ENCODE data around the gene PIN1. TPM values are rescaled to one million over a fixed set of nuclear protein-coding genes. Genes with fewer than 3 reads are reported as not detected.

PIN1 gene
- total RNA-seq, 2 donors from 2014 or later: 76.5 to 79.4 TPM

DNA sequence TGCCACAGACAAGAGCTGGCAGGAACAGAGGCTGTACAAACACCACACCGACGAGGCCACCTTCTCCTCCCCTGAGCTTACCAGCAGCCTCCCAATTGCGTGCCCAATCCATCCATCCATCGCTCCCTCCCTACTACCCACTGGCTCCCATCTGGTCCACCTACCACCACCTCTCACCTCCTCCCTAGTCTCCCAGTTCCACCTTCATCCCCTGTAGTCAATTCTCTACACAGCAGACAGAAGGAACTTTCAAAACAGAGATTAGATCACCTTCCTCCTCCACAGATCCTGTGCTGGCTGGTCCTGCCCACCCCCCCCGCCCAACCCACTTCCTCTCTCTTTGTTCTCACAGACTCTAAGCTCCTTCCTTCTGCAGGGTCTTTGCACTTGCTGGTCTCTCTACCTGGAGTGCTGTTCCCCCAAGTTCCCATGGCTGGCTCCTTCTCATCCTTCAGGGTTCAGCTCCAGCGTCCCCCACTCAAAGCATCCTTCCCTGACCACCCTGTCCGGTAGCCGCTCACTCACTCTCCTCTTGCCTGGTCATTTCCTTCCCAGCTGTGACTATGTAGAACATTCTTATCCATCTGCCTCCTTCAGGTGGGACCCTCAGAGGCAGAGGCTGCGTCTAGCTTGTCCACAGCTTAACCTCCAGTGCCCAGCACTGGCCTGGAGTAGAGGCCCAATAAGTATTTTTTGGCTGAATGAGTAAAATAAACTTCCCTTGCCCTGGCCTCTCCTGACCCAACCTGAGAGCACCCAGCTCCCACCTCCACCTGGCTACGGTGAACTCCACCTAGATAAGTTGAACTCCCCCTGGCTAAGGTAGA lies 23.0 kb downstream of the PIN1 start:
- ATAC-seq (ENCODE audit: insufficient number of reproducible peaks, low FRiP score, low read depth): no peak
- H3K4me3 ChIP-seq: no peak overlapping the region

DNA sequence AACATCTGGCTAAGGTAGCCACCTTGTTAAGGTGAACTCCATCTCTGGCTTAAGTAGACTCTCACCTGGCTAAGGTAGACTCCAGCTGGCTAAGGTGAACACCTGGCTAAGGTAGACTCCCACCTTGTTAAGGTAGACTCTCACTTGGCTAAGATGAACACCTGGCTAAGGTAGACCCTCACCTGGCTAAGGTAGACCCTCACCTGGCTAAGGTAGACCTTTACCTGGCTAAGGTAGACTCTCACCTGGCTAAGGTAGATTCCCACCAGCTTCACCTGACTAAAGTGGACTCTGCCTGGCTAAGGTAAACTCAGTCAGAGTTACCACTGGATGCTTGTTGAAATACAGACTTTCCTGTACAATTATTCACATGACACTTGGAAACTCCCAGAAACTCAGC lies 23.6 kb downstream of the PIN1 start:
- no peaks in the 10 kb centered on the region for H3K4me1 ChIP-seq (ENCODE audit: control insufficient read depth in 1 of 2, low read depth in 2 of 2)
- no peaks in the 10 kb centered on the region for H3K36me3 ChIP-seq
- no peaks in the 10 kb centered on the region for H3K27me3 ChIP-seq (replicated peaks; ENCODE audit: insufficient read depth)
- no peak for ATAC-seq (ENCODE audit: insufficient number of reproducible peaks, low FRiP score, low read depth)
- no peak for DNase-seq (ENCODE audit: low spot score)
- no peak overlapping the region for H3K27ac ChIP-seq
- no peaks in the 10 kb centered on the region for H3K9me3 ChIP-seq
- TF ChIP-seq, protein P1, sequence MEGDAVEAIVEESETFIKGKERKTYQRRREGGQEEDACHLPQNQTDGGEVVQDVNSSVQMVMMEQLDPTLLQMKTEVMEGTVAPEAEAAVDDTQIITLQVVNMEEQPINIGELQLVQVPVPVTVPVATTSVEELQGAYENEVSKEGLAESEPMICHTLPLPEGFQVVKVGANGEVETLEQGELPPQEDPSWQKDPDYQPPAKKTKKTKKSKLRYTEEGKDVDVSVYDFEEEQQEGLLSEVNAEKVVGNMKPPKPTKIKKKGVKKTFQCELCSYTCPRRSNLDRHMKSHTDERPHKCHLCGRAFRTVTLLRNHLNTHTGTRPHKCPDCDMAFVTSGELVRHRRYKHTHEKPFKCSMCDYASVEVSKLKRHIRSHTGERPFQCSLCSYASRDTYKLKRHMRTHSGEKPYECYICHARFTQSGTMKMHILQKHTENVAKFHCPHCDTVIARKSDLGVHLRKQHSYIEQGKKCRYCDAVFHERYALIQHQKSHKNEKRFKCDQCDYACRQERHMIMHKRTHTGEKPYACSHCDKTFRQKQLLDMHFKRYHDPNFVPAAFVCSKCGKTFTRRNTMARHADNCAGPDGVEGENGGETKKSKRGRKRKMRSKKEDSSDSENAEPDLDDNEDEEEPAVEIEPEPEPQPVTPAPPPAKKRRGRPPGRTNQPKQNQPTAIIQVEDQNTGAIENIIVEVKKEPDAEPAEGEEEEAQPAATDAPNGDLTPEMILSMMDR (IDR thresholded peaks at IDR 0.05): no peak
- no peak overlapping the region for H3K4me3 ChIP-seq

More for the DNA sequence above, 23.0 kb downstream of the PIN1 start:
- no peaks in the 10 kb centered on the region for H3K36me3 ChIP-seq
- H3K9me3 ChIP-seq: no peaks in the 10 kb centered on the region
- H3K4me1 ChIP-seq (ENCODE audit: control insufficient read depth in 1 of 2, low read depth in 2 of 2): no peaks in the 10 kb centered on the region
- H3K27ac ChIP-seq: no peak overlapping the region
- no peaks in the 10 kb centered on the region for H3K27me3 ChIP-seq (replicated peaks; ENCODE audit: insufficient read depth)
- DNase-seq (ENCODE audit: low spot score): no peak
- TF ChIP-seq, protein P1 (IDR thresholded peaks at IDR 0.05): no peak

DNA sequence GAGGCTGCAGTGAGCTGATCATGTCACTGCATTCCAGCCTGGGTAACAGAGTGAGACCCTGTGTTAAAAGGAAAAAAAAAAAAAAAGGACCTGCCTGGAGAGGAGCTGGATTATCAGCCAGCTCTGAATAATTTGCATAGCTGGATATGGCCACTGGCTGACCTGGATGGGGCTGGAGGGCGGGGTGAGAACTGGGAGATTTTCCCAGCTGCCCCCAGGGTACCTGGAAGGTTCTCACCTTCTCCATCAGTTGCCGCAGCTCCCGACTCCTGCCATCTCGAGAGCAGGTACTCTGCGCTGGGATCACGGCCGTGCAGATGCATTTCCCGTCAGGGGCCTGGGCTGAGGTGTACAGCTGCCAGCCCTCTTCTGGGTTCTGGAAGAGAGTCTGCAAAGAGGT lies 25.3 kb downstream of the PIN1 start:
- H3K4me1 ChIP-seq (ENCODE audit: control insufficient read depth in 1 of 2, low read depth in 2 of 2): no peaks in the 10 kb centered on the region
- no peaks in the 10 kb centered on the region for H3K27me3 ChIP-seq (replicated peaks; ENCODE audit: insufficient read depth)
- no peaks in the 10 kb centered on the region for H3K36me3 ChIP-seq
- H3K27ac ChIP-seq: no peak overlapping the region
- no peaks in the 10 kb centered on the region for H3K9me3 ChIP-seq
- ATAC-seq (ENCODE audit: insufficient number of reproducible peaks, low FRiP score, low read depth) (no peak), DNase-seq (ENCODE audit: low spot score) (no peak)
- no peak overlapping the region for H3K4me3 ChIP-seq
- TF ChIP-seq, protein P1 (IDR thresholded peaks at IDR 0.05): no peak

DNA sequence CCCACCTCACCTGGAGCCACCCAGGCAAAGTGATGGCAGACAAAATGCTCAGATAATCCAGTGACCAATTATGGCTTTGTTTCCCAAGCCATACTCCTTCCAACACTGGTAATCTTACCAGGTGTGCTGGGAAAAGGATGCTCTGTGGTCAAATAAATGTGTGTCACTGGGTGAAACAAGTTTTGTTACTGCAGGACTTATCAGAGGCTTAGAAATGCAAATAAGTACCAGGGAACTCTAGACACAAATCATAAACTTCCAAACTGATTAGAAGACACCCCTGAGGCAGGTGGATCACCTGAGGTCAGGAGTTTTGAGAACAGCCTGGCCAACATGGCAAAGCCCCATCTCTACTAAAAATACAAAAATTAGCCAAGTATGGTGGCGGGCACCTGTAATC lies 26.4 kb downstream of the PIN1 start:
- H3K4me3 ChIP-seq: no peak overlapping the region

DNA sequence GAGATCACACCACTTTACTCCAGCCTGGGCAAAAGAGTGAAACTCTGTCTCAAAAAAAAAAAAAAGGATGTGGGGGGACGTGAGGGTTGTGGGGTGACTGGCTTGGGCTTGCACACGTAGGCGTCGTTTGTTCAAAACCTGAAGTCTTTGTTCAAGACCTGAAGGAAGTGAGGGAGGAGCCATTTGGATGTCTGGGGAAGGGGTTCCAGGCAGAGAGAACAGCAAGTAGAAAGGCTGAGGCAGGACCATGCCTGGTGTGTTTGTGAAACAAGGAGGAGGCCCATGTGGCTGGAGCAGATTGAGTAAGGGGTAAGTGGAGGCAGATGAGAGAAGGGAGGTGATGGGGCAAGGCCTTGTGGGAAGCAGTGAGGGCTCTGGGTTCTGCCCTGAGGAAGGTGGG lies 27.8 kb downstream of the PIN1 start:
- no peaks in the 10 kb centered on the region for H3K27me3 ChIP-seq (replicated peaks; ENCODE audit: insufficient read depth)
- no peaks in the 10 kb centered on the region for H3K4me1 ChIP-seq (ENCODE audit: control insufficient read depth in 1 of 2, low read depth in 2 of 2)
- no peak overlapping the region for H3K4me3 ChIP-seq
- H3K9me3 ChIP-seq: no peaks in the 10 kb centered on the region
- TF ChIP-seq, protein P1 (IDR thresholded peaks at IDR 0.05): no peak
- no peak overlapping the region for H3K27ac ChIP-seq
- H3K36me3 ChIP-seq: no peaks in the 10 kb centered on the region
- no peak for ATAC-seq (ENCODE audit: insufficient number of reproducible peaks, low FRiP score, low read depth)
- DNase-seq (ENCODE audit: low spot score): no peak

More for the DNA sequence above, 26.4 kb downstream of the PIN1 start:
- no peak for ATAC-seq (ENCODE audit: insufficient number of reproducible peaks, low FRiP score, low read depth)
- no peak for DNase-seq (ENCODE audit: low spot score)
- no peaks in the 10 kb centered on the region for H3K36me3 ChIP-seq
- no peaks in the 10 kb centered on the region for H3K9me3 ChIP-seq
- no peaks in the 10 kb centered on the region for H3K4me1 ChIP-seq (ENCODE audit: control insufficient read depth in 1 of 2, low read depth in 2 of 2)
- H3K27ac ChIP-seq: no peak overlapping the region
- TF ChIP-seq, protein P1 (IDR thresholded peaks at IDR 0.05): no peak
- no peaks in the 10 kb centered on the region for H3K27me3 ChIP-seq (replicated peaks; ENCODE audit: insufficient read depth)

Measured in thoracic aorta (tissue), 2 donors.